Measurements from ENCODE around the gene NRIP1.

GRCh38 chr21:14968821-14969220 lies 96.0 kb downstream of the NRIP1 start:
- TF ChIP-seq, protein P1, sequence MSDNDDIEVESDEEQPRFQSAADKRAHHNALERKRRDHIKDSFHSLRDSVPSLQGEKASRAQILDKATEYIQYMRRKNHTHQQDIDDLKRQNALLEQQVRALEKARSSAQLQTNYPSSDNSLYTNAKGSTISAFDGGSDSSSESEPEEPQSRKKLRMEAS (IDR thresholded peaks at IDR 0.05) = no peak
- TF ChIP-seq GTF2F1 (IDR thresholded peaks at IDR 0.05; ENCODE audit: borderline replicate concordance, low read depth, low read length) (no peak), HDAC2 (IDR thresholded peaks at IDR 0.05; ENCODE audit: borderline replicate concordance in 1 of 2, low read depth in 2 of 2, low read length in 2 of 2) (no peak), TCF12 (IDR thresholded peaks at IDR 0.05; ENCODE audit: low read depth, low read length) (no peak), CTCF (IDR thresholded peaks at IDR 0.05; ENCODE audit: control extremely low read depth in 1 of 3, insufficient read depth in 1 of 3, low read depth in 1 of 3, low read length in 3 of 3) (no peak), EZH2 (IDR thresholded peaks at IDR 0.05; ENCODE audit: low read depth, low read length, severe bottlenecking) (no peak), GABPA (IDR thresholded peaks at IDR 0.05; ENCODE audit: borderline replicate concordance, insufficient read depth, low read length) (no peak), POLR2A (IDR thresholded peaks at IDR 0.05; ENCODE audit: control extremely low read depth in 1 of 2, low read depth in 2 of 2, low read length in 2 of 2) (no peak), PHF8 (conservative IDR thresholded peaks at IDR 0.05; ENCODE audit: low read depth, low read length) (no peak), RAD21 (IDR thresholded peaks at IDR 0.05 in 1 of 2, conservative IDR thresholded peaks at IDR 0.05 in 1 of 2; ENCODE audit: low read depth in 2 of 2, low read length in 2 of 2) (no peak)
